Endothelial cell (in vitro differentiated cells): ENCODE data around the gene NBPF20. TPM values are rescaled to one million over a fixed set of nuclear protein-coding genes. Genes with fewer than 3 reads are reported as not detected.
A peak's percentile ranks its signal among the peaks of the same experiment; 100 is the strongest.
"Not testable (repeated sequence)": the region's sequence is repeated elsewhere in the genome, so short reads cannot be mapped to it uniquely, and the experiment has no call there.

ENCODE experiments used
- DNase-seq: peaks from one replicate; pipeline ENCODE4 v3.0.0; 2021; ENCODE audit warnings: low spot score
- H3K27ac Mint-ChIP-seq: one replicate; pipeline ENCODE4 v1.8.0; 2021; ENCODE audit warnings: mixed read lengths, inconsistent platforms; ENCODE audit not compliant: unreplicated experiment
- H3K27me3 Mint-ChIP-seq: one replicate; pipeline ENCODE4 v1.8.0; 2021; ENCODE audit warnings: mild to moderate bottlenecking, moderate library complexity, mixed read lengths, inconsistent platforms; ENCODE audit not compliant: unreplicated experiment
- H3K36me3 Mint-ChIP-seq: one replicate; pipeline ENCODE4 v1.8.0; 2021; ENCODE audit warnings: mild to moderate bottlenecking, low read depth, mixed read lengths, inconsistent platforms; ENCODE audit not compliant: unreplicated experiment
- H3K4me1 Mint-ChIP-seq: one replicate; pipeline ENCODE4 v1.8.0; 2021; ENCODE audit warnings: mild to moderate bottlenecking, mixed read lengths, inconsistent platforms; ENCODE audit not compliant: unreplicated experiment
- H3K4me3 Mint-ChIP-seq: one replicate; pipeline ENCODE4 v1.8.0; 2021; ENCODE audit warnings: mild to moderate bottlenecking, mixed read lengths, inconsistent platforms; ENCODE audit not compliant: unreplicated experiment
- H3K9me3 Mint-ChIP-seq: one replicate; pipeline ENCODE4 v1.8.0; 2021; ENCODE audit warnings: mixed read lengths, inconsistent platforms; ENCODE audit not compliant: unreplicated experiment
- long read RNA-seq: library from polyadenylated mRNA; unstranded; transcript quantifications from one replicate; pipeline ENCODE4 v2.0.0, GENCODE V29; 2020; ENCODE audit not compliant: unreplicated experiment
- total RNA-seq: library from RNA; stranded (reverse); fragmentation: NEBNext Ultra II Directional; extraction: Animal tissue kit (Norgen Biotek cat#: 25700); gene quantifications from one replicate; pipeline ENCODE4 v1.2.1, GENCODE V29; 2021; ENCODE audit not compliant: unreplicated experiment
- TF ChIP-seq, protein P1 (sequence below): fragments of 200-600 bp; sonication (generic); IDR thresholded peaks from one replicate; pipeline ENCODE4 v1.5.0; 2021; ENCODE audit warnings: antibody characterized with exemption; ENCODE audit not compliant: unreplicated experiment

Gene NBPF20, protein sequence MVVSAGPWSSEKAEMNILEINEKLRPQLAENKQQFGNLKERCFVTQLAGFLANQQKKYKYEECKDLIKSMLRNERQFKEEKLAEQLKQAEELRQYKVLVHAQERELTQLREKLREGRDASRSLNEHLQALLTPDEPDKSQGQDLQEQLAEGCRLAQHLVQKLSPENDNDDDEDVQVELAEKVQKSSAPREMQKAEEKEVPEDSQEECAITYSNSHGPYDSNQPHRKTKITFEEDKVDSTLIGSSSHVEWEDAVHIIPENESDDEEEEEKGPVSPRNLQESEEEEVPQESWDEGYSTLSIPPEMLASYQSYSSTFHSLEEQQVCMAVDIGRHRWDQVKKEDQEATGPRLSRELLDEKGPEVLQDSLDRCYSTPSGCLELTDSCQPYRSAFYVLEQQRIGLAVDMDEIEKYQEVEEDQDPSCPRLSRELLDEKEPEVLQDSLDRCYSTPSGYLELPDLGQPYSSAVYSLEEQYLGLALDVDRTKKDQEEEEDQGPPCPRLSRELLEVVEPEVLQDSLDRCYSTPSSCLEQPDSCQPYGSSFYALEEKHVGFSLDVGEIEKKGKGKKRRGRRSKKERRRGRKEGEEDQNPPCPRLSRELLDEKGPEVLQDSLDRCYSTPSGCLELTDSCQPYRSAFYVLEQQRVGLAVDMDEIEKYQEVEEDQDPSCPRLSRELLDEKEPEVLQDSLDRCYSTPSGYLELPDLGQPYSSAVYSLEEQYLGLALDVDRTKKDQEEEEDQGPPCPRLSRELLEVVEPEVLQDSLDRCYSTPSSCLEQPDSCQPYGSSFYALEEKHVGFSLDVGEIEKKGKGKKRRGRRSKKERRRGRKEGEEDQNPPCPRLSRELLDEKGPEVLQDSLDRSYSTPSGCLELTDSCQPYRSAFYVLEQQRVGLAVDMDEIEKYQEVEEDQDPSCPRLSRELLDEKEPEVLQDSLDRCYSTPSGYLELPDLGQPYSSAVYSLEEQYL (N-terminal part only)
- 6.0 TPM for total RNA-seq
- long read RNA-seq, partial matches to known transcripts: 1 of 2 reads
- long read RNA-seq, other reads (novel, unspliced or antisense): 1 of 2 reads

DNA sequence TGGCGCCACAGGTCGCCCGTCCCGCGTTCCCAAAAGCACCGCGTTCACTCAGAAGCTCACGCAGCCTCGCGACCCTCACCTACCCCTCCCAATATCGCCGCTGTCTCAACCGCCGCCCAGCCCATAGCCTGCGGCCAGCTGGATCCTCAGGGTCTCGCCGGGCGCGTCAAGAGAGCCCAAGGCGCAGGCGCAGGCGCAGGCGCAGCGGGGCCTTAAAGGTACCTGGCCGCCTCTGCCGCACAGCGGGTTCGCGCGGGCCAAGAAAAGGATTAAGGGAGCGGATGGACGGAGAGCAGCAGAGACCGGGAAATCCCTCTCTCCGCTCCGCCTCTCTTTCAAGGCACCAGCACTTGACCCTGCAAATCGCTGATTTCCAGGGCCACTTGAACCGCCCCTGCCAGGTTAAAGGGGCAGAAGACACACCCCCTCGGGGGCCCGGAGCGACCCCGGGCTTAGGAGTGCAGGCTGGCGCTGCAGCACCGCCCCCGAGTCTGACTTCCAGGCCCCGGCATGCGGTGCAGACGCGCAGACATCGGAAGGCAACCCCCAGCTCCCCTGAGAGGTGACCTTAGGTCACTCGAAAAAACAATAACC is at the start of gene NBPF20:
Gene NBPF20 (minus strand): TSS at position 168 of the 594 bp plus-strand sequence. CDS start 20,331 bp downstream, outside the sequence.
- no peaks in the 10 kb centered on the region for H3K36me3 Mint-ChIP-seq
- peaks cover 15% of the 10 kb centered on the region for H3K27me3 Mint-ChIP-seq
- peaks cover 12% of the 10 kb centered on the region for H3K4me1 Mint-ChIP-seq
- TF ChIP-seq, protein P1, sequence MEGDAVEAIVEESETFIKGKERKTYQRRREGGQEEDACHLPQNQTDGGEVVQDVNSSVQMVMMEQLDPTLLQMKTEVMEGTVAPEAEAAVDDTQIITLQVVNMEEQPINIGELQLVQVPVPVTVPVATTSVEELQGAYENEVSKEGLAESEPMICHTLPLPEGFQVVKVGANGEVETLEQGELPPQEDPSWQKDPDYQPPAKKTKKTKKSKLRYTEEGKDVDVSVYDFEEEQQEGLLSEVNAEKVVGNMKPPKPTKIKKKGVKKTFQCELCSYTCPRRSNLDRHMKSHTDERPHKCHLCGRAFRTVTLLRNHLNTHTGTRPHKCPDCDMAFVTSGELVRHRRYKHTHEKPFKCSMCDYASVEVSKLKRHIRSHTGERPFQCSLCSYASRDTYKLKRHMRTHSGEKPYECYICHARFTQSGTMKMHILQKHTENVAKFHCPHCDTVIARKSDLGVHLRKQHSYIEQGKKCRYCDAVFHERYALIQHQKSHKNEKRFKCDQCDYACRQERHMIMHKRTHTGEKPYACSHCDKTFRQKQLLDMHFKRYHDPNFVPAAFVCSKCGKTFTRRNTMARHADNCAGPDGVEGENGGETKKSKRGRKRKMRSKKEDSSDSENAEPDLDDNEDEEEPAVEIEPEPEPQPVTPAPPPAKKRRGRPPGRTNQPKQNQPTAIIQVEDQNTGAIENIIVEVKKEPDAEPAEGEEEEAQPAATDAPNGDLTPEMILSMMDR: no peak
- peak within 1 kb of the TSS; percentile 34 for H3K27ac Mint-ChIP-seq
- H3K9me3 Mint-ChIP-seq: no peaks in the 10 kb centered on the region
- H3K4me3 Mint-ChIP-seq: peak within 1 kb of the TSS; percentile 96
- peak; percentile 76 for DNase-seq

DNA sequence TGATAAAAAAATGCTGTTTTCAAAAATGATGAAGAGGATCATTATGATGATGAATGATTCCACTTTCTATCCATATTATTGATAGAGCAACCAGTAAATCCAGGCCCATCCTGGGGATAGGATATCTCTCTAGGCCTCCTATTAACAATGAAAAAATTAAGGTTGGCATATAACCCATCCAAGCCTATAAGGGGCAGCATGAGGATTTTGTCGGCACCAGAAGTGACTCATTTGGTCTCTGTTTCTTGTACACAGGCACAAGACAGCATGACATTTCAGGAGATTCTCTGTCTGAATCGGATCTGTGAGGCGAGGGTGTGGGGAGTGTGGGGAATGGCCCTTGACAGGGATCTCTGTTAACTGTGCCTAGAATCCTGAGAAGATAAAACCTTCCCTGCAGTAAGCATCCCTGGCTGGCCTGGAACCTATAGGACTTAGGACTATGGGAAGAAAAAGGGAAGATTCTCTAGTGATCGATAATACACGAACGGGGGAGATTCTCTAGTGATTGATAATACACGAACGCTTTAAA is 49.5 kb upstream of the NBPF20 start:
- not testable (repeated sequence) for H3K36me3 Mint-ChIP-seq, H3K4me1 Mint-ChIP-seq, DNase-seq, H3K9me3 Mint-ChIP-seq, H3K27ac Mint-ChIP-seq, H3K27me3 Mint-ChIP-seq
- H3K4me3 Mint-ChIP-seq: peak overlapping the region; percentile 80

- not testable (repeated sequence) for H3K4me1 Mint-ChIP-seq, H3K9me3 Mint-ChIP-seq, DNase-seq, H3K4me3 Mint-ChIP-seq, H3K27ac Mint-ChIP-seq, H3K36me3 Mint-ChIP-seq, H3K27me3 Mint-ChIP-seq
These were observed 47.3 kb upstream of the NBPF20 start for GRCh38 chr1:145472731-145473130.

DNA sequence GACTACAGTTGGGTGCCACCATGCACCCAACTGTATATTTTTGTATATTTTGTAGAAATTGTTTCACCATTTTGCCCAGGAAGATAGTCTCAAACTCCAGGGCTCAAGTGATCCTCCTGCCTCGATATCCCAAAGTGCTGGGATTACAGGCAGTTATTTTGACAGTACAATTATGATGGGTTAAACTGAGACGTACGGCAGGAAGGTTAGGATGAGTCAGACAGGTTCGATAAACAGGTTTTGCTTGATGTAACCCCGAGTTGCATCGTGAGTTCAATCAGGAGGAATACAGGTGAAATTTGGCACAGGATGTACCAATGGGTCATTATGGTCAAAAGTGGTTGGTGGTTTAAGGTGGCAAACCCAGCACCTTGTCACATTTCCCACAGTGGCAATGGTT is 46.0 kb upstream of the NBPF20 start:
- not testable (repeated sequence) for H3K9me3 Mint-ChIP-seq, H3K4me3 Mint-ChIP-seq, H3K36me3 Mint-ChIP-seq, DNase-seq, H3K4me1 Mint-ChIP-seq, H3K27me3 Mint-ChIP-seq, H3K27ac Mint-ChIP-seq

DNA sequence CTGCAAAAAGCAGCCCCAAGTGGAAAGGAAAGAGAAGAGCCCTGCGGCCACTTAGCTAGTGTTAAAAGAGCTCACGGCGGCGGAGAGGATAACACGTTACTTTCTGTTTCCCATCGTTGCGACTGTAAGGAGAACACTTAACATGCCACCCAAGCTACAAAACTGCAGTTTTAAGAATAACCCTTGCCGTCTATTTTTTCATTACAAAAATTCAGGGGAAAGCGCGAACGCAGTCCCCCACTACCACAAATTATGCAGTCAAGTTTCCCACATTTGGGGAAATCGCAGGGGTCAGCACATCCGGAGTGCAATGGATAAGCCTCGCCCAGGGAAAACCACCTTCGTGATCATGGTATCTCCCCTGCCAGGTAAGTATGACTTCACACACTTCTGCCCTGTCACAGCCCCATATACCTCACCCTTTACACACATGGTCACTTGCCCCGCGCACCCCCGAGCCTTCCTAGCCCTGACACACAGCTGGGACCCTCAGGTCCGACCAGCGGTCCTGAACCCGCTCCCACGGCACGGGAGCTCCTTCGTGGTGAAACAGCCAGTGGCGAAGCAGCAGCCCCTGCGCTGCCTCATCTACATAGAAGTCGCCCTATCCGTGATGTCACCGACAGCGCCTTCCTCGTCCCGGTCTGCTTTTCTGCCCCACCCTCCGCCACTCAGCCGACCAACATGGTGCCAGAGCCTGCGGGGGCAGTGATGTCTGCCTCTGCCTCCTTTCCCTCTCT is 40.2 kb upstream of the NBPF20 start:
- Mint-ChIP-seq H3K27ac (peak overlapping the region; percentile 94), H3K4me3 (peak overlapping the region; percentile 86)
- H3K4me1 Mint-ChIP-seq, H3K9me3 Mint-ChIP-seq, H3K27me3 Mint-ChIP-seq, H3K36me3 Mint-ChIP-seq: not testable (repeated sequence)
- peak; percentile 58 for DNase-seq

DNA sequence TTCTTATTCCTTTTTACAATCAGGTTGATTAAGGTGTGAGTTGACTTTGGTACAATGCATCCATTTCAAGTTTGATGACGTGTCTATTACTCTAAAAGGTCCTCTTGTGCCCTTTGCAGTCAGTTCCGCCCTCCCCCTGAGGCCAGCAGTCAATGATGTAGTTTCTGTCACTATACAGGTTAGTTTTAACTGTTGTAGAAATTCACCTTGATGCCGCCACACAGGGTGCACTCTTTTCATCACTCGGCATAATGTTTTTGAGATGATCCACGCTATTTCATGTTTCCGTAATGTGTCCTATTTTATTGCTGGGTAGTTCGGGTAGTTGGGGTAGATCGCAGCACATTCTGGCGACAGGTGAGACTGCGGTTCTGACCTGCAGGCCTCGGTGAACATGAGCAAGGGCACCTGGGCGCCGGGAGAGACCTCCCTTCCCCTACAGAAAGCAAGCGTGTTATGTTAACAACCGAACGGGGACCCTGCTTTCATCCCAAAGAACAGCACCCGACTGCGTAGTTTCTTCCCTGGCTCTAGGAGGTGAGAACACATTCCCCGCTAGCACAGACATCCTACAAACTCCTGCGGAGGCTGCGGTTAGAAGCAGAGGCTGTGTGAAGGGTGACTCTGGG is 39.4 kb upstream of the NBPF20 start:
- H3K4me3 Mint-ChIP-seq: peak overlapping the region; percentile 86
- H3K4me1 Mint-ChIP-seq, H3K27me3 Mint-ChIP-seq, H3K9me3 Mint-ChIP-seq, DNase-seq, H3K36me3 Mint-ChIP-seq, H3K27ac Mint-ChIP-seq: not testable (repeated sequence)

DNA sequence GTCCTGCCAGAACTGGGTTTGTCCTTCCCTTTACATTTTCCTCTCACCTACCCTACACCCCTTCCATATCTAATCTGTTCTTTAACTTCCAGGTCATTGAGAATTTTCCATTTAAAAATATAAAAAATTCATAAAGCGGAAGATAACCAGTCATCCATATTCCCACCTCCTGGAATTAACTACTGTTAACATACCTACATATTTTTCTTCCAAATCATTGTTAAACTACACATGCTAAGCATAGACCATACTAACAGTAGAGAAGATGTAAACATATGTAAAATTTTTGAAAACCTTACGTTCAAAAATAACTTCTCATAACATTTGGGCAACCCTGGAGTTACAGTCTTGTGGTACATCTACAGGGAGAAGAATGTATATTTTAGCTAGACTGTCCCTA is 38.6 kb upstream of the NBPF20 start:
- H3K4me1 Mint-ChIP-seq, H3K27me3 Mint-ChIP-seq, H3K27ac Mint-ChIP-seq, H3K4me3 Mint-ChIP-seq, H3K36me3 Mint-ChIP-seq, DNase-seq, H3K9me3 Mint-ChIP-seq: not testable (repeated sequence)

DNA sequence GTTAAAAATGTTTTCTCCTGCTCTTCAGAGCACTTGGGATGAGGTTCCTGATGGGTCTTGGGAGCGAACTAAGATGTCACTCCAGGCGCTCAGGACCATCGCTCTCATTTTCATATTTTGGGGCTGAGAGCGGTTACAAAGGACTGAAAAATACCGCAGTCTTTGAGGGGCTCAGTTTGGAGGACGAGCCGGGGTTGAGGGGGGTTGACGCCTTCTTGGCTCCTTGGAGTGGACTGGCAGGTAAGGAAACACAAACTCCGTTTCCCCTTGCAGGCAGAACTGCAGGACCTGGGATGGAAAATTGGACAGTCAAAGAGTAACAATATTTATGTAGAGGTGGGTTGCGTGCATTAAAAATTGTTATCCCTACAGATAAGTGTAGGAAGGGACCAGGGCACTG is 35.3 kb upstream of the NBPF20 start:
- H3K27ac Mint-ChIP-seq, H3K4me1 Mint-ChIP-seq, H3K27me3 Mint-ChIP-seq, H3K36me3 Mint-ChIP-seq, DNase-seq, H3K4me3 Mint-ChIP-seq, H3K9me3 Mint-ChIP-seq: not testable (repeated sequence)

- H3K9me3 Mint-ChIP-seq, H3K27ac Mint-ChIP-seq, DNase-seq, H3K36me3 Mint-ChIP-seq, H3K27me3 Mint-ChIP-seq, H3K4me3 Mint-ChIP-seq, H3K4me1 Mint-ChIP-seq: not testable (repeated sequence)
These were observed 34.6 kb upstream of the NBPF20 start for GRCh38 chr1:145460048-145460447.
